ENCODE measurements around the gene MLLT3.

GRCh38 chr9:20480249-20480648 is 142.1 kb downstream of the MLLT3 start:
- TF ChIP-seq CTCF (IDR thresholded peaks at IDR 0.05; ENCODE audit: low read depth, low read length): no peak
- no peak for TF ChIP-seq EZH2phosphoT487 (IDR thresholded peaks at IDR 0.05; ENCODE audit: low read depth)

Data from OCI-LY3 (cell line).